Stomach smooth muscle (tissue), 2 donors: Measurements from ENCODE around the gene CREG2.

Source experiments
- H3K27ac ChIP-seq: one replicate; pipeline ENCODE4 v1.7.0; 2013; ENCODE audit warnings: mild to moderate bottlenecking, low read length, inconsistent platforms
- H3K27me3 ChIP-seq, 2 donors: one replicate each; pipeline ENCODE4 v1.7.0; 2013; ENCODE audit warnings: low read length in 2 of 2; ENCODE audit not compliant: insufficient read depth in 2 of 2, control insufficient read depth in 1 of 2
- H3K36me3 ChIP-seq, 2 donors: one replicate each; pipeline ENCODE4 v1.7.0; 2013; ENCODE audit warnings: low read length in 2 of 2; ENCODE audit not compliant: control insufficient read depth in 2 of 2, insufficient read depth in 2 of 2
- H3K4me1 ChIP-seq: one replicate; pipeline ENCODE4 v1.7.0; 2013; ENCODE audit warnings: low read length; ENCODE audit not compliant: control insufficient read depth, insufficient read depth
- H3K4me3 ChIP-seq, 2 donors: one replicate each; pipeline ENCODE4 v1.7.0; 2013; ENCODE audit warnings: low read length in 2 of 2
- H3K9ac ChIP-seq, 2 donors: one replicate each; pipeline ENCODE4 v1.7.0; 2013; ENCODE audit warnings: low read length in 2 of 2, mild to moderate bottlenecking in 1 of 2
- H3K9me3 ChIP-seq, 2 donors: one replicate each; pipeline ENCODE4 v1.7.0; 2013; ENCODE audit warnings: low read length in 2 of 2; ENCODE audit not compliant: control insufficient read depth in 2 of 2
- donor health status: healthy.
- donor health status: Pancreatic carcinoma.

The CREG2 gene

GRCh38 chr2:101307950-101308431 is 79.3 kb downstream of the CREG2 start:
- no peaks in the 10 kb centered on the region for H3K36me3 ChIP-seq
- peak overlapping the region; percentile 67 for H3K27ac ChIP-seq
- H3K9me3 ChIP-seq: no peaks in the 10 kb centered on the region
- H3K4me3 ChIP-seq: peak overlapping the region; percentile 79 to 93
- H3K9ac ChIP-seq: peak overlapping the region; percentile 60 to 88
- H3K27me3 ChIP-seq: no peaks in the 10 kb centered on the region
- H3K4me1 ChIP-seq: peaks cover 38% of the 10 kb centered on the region

DNA sequence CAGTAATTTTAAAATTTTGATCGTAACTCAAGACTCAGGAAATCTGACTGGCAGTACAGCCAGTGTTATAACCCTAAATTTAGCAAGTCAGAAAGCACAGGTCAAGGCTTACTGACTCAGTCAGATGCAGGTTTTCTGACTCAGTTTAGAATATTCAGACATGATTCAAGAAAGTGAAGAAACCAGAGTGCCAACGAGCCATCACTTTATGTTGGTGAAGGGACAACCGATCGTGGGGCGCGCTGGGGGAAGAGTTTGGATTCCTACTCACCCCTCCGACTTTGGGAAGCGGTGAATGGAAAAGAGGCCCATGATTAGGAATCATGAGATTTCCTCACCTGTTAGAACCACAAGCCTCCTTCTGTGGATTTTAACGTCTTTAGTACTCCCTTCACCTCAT is 79.8 kb downstream of the CREG2 start:
- peak overlapping the region; percentile 60 to 88 for H3K9ac ChIP-seq
- peak overlapping the region; percentile 79 to 93 for H3K4me3 ChIP-seq
- peaks cover 38% of the 10 kb centered on the region for H3K4me1 ChIP-seq
- peak overlapping the region; percentile 67 for H3K27ac ChIP-seq
- no peaks in the 10 kb centered on the region for H3K36me3 ChIP-seq
- no peaks in the 10 kb centered on the region for H3K9me3 ChIP-seq
- H3K27me3 ChIP-seq: no peaks in the 10 kb centered on the region

- peaks cover 38% of the 10 kb centered on the region for H3K4me1 ChIP-seq
- H3K9me3 ChIP-seq: no peaks in the 10 kb centered on the region
- H3K27me3 ChIP-seq: no peaks in the 10 kb centered on the region
- H3K36me3 ChIP-seq: no peaks in the 10 kb centered on the region
- peak overlapping the region in 1 of 2 donors; percentile 88 for H3K9ac ChIP-seq
- peak overlapping the region; percentile 79 to 93 for H3K4me3 ChIP-seq
- peak overlapping the region; percentile 20 for H3K27ac ChIP-seq
These were observed 80.9 kb downstream of the CREG2 start for GRCh38 chr2:101306410-101306809.

DNA sequence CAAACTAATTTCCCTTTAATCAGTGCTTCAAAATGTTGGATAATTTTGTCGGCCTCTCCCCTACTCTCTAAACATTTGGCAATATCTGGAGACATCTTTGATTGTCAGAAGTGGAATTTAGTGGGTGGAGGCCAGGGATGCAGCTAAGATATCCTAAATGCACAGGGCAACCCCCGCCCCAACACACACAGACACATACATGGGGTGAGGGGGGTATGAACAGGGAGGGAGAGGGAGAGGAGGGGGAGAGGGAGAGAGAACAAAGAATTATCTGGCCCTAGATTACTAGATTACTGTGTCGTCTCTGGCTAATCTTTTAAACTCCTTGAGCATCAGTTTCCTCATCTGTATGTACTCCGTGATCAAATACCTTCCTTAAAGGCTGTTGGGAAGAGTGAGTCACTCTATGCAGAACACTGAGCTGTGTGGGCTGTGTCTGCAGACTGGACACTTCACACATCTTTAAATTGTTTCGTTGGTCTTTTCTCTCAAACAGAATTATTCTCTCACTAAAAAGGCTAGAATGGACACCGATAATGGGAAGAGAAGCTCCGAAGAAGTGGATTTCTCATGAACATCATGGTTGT is 81.7 kb downstream of the CREG2 start:
- peak overlapping the region in 1 of 2 donors; percentile 28 for H3K9ac ChIP-seq
- H3K4me1 ChIP-seq: peaks cover 38% of the 10 kb centered on the region
- H3K4me3 ChIP-seq: peak overlapping the region; percentile 79 to 93
- no peaks in the 10 kb centered on the region for H3K27me3 ChIP-seq
- H3K9me3 ChIP-seq: no peaks in the 10 kb centered on the region
- no peak overlapping the region for H3K27ac ChIP-seq
- H3K36me3 ChIP-seq: no peaks in the 10 kb centered on the region

GRCh38 chr2:101305035-101305434 is 82.3 kb downstream of the CREG2 start:
- H3K9ac ChIP-seq: peak overlapping the region in 1 of 2 donors; percentile 28
- H3K36me3 ChIP-seq: no peaks in the 10 kb centered on the region

GRCh38 chr2:101303688-101304087 is 83.6 kb downstream of the CREG2 start:
- no peak overlapping the region for H3K27ac ChIP-seq
- H3K9ac ChIP-seq: no peak overlapping the region
- no peaks in the 10 kb centered on the region for H3K27me3 ChIP-seq
- peaks cover 37% of the 10 kb centered on the region for H3K4me1 ChIP-seq
- H3K4me3 ChIP-seq: no peak overlapping the region
- no peaks in the 10 kb centered on the region for H3K9me3 ChIP-seq
- no peaks in the 10 kb centered on the region for H3K36me3 ChIP-seq

More at GRCh38 chr2:101305035-101305434, 82.3 kb downstream of the CREG2 start:
- H3K4me3 ChIP-seq: peak overlapping the region; percentile 8 to 79
- H3K4me1 ChIP-seq: peaks cover 38% of the 10 kb centered on the region
- no peaks in the 10 kb centered on the region for H3K27me3 ChIP-seq
- no peak overlapping the region for H3K27ac ChIP-seq
- no peaks in the 10 kb centered on the region for H3K9me3 ChIP-seq

DNA sequence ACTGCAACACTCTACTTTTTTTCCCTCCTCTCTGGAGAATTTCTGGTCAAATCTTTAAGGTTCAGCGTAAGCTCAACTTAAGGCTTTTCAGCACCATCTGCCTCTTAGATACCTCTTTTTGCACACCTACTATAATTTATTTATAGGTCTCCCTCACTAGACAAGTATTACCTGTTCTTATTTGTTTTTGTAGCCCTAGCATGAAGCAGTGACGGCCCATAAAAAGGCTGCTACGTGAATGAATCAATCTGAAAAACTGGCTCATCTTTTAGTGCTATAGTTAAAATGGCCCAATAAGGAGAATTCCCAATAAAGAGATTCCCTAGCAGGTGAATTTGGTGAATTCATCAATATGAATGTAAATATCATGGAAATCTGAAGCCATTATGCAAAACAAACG is 85.3 kb downstream of the CREG2 start:
- peaks cover 22% of the 10 kb centered on the region for H3K4me1 ChIP-seq
- H3K27me3 ChIP-seq: no peaks in the 10 kb centered on the region
- H3K27ac ChIP-seq: no peak overlapping the region
- no peak overlapping the region for H3K4me3 ChIP-seq
- H3K9ac ChIP-seq: no peak overlapping the region
- H3K9me3 ChIP-seq: no peaks in the 10 kb centered on the region
- H3K36me3 ChIP-seq: no peaks in the 10 kb centered on the region

- no peak overlapping the region for H3K4me3 ChIP-seq
- no peaks in the 10 kb centered on the region for H3K9me3 ChIP-seq
- no peaks in the 10 kb centered on the region for H3K36me3 ChIP-seq
- no peak overlapping the region for H3K27ac ChIP-seq
- H3K9ac ChIP-seq: no peak overlapping the region
- no peaks in the 10 kb centered on the region for H3K27me3 ChIP-seq
- peaks cover 16% of the 10 kb centered on the region for H3K4me1 ChIP-seq
These were observed 86.5 kb downstream of the CREG2 start for GRCh38 chr2:101300836-101301235.

- Histone ChIP-seq H3K27me3 (no peaks in the 10 kb centered on the region), H3K4me1 (peaks cover 9% of the 10 kb centered on the region), H3K9me3 (no peaks in the 10 kb centered on the region), H3K9ac (no peak overlapping the region), H3K27ac (no peak overlapping the region), H3K36me3 (no peaks in the 10 kb centered on the region), H3K4me3 (no peak overlapping the region)
These were observed 87.1 kb downstream of the CREG2 start for GRCh38 chr2:101300164-101300563.

DNA sequence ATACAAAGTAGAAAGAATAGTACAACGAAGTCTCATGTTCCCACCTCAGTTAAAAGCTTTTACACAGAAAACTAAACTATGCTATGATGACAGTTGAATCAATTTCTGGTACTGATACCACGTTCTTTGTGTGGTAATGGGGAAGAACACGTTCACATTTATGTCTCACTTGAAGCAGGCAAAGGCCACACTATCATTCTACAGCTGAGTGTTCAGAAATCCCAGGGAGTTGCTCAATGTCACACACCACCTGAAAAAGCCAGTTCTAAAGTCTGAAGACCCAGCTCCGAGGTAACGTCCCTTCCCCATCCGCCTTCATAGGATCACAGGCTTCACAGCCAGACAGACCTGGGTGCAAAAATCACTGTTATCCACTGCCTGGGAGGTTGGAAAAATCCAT is 87.7 kb downstream of the CREG2 start:
- Histone ChIP-seq H3K9me3 (no peaks in the 10 kb centered on the region), H3K36me3 (peaks cover 0 to 3% of the 10 kb centered on the region in 2 donors), H3K4me3 (no peak overlapping the region), H3K4me1 (peaks cover 7% of the 10 kb centered on the region), H3K9ac (no peak overlapping the region), H3K27ac (no peak overlapping the region), H3K27me3 (no peaks in the 10 kb centered on the region)

- Histone ChIP-seq H3K36me3 (peaks cover 5 to 13% of the 10 kb centered on the region in 2 donors), H3K4me3 (no peak overlapping the region), H3K9ac (no peak overlapping the region), H3K27ac (no peak overlapping the region), H3K4me1 (peaks cover 3% of the 10 kb centered on the region), H3K27me3 (no peaks in the 10 kb centered on the region), H3K9me3 (no peaks in the 10 kb centered on the region)
These were observed 89.9 kb downstream of the CREG2 start for GRCh38 chr2:101297383-101297782.
